ENCODE results near the gene TBC1D23.
"Not testable (repeated sequence)": the region's sequence is repeated elsewhere in the genome, so short reads cannot be mapped to it uniquely, and the experiment has no call there.

Gene TBC1D23

DNA sequence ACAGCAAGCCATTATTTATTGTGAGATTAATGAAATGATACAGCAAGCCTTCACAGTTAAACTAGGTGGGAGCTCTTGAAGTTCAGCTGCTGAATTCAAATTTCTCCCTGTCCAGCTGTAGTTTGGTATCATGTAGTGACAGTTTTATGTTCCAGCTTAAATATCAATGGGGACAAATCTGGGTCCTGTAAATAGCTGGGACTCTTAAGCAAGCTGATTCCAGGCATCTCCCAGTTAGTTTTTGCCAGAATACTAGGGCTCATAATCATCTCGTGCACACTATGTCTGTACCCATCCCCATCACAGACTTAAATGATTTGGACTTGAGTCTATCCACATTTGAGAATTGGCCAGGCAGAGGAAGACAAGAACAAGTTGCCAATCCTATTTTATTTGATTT, 45.9 kb downstream of the TBC1D23 start:
- no peak for DNase-seq (ENCODE audit: low spot score)

DNA sequence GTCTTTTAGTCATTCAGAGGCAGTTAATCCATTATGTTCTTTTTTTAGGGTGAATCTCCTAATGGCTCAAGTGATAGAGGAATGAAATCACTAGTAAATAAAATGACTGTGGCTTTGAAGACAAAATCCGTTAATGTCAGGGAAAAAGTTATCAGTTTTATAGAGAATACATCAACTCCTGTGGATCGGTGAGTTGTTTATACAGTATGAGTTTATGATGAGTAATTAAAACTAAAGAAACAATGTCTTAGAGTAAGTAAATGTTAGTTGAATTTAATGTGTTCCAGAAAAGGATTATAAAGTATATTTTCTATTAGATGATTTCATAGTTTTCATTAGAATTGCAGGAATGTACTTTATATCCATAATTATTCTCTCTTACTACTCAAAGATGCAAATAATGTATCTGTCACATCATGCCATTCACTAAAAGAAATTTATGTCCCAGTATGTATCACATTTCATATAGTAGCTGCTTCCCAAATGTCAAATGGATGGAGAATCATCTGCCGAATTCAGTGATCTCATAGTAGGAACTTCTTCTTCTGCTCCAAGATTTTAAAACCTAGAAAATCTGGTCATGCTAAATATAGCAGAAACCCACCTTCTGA, 49.7 kb downstream of the TBC1D23 start:
- no peak for DNase-seq (ENCODE audit: low spot score)

DNA sequence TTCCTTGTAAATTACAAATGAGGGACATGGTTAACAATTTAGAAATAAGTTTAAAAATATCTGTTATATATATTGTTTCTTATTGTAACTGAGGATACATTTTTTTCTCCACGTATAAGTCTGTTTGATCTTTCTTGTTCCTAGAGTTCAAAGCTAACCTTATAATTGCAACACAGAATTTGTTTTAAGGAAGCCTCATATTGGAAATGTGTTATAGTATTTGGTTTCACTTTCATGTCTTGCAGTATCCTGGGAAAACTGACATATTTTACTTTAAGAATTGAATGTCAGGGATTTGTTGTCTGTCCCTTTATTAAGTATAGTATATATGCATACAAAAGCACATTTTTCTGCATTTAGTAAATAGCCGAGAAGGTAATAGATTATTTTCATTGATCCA, 50.2 kb downstream of the TBC1D23 start:
- no peak for DNase-seq (ENCODE audit: low spot score)

DNA sequence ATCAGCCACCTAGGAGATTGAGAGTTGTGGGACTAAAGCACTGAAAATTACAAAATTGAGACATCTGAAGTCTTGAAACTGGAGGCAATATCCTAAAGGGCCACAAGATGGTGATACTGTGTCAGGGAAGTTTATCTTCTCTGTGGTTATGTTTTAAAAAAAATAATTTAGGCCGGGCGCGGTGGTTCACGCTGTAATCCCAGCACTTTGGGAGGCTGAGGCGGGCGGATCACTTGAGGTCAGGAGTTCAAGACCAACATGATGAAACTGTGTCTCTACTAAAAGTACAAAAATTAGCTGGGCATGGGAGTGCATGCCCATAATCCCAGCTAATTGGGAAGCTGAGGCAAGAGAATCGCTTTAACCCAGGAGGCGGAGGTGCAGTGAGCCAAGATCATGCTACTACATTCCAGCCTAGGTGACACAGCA, 55.9 kb downstream of the TBC1D23 start:
- peak; percentile 10 for DNase-seq (ENCODE audit: low spot score)

DNA sequence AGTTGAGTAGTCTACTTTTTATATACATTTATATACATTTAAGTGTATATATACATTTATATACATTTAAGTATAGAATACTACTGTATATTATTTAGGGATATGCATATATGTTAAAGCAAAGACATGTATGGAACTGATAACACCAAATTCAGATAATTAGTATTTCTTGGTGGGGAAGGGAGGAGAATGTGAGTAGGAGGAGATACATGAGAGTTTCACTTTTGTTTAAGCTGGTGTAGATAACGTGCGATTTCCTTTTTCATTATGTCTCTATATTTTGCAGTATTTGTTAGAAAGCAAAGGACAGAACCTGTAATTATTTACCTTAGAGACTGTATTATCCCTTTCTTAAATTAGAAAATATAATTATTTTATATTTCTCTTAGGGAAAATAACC, 57.1 kb downstream of the TBC1D23 start:
- DNase-seq (ENCODE audit: low spot score) = no peak

DNA sequence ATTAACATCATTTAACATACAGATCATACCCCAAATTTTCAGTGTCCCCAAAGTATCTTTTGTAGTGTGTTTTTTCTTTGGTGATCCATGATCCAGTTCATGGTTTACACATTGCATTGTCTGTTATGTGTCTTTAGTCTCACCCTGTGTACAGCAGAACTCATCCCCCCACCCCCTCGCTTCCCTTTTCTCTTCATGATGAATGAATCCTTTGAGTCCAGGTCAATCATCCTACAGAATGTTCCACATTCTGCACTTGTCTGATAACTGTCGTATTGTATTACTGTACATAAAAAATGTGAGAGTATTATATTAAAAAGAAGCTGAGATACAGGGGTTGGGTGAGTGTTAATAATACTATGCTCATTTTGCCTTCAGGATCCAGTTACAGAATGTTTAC, 59.2 kb downstream of the TBC1D23 start:
- no peak for DNase-seq (ENCODE audit: low spot score)

DNA sequence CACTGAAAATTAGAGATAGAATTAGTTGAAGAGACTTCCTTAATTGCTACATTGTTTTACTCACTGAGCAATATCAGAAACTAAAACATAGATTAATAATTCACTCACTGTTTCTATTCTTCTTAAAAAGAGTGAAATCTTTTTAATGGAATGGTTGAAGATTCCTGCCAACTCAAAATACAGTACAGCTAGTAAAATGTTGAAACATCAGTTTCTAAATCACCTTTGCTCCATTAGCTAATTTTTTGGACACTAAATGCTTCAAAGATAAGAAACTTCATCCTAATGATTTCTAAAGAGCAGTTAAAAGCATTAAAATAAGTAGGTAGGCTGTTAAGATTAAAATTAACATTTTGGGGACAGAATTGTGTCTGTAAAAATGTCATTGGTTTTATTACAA, 63.3 kb downstream of the TBC1D23 start:
- no peak for DNase-seq (ENCODE audit: low spot score)

DNA sequence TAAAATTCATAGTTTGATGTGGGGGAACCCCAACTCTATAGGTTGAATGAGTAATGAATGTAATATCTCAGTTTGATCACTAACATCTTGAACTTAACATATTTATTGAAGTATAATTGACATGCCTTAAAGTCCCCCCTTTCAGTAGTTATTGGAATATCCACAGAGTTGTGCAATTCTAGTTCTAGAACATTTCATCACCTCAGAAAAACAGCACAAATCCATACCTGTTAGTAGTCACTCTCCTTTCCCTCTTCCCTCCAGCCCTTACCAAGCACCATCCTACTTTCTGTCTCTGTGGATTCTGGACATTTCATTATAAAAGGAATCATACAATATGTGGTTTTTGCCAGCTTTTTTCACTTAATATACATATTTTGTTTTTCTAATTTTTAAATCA, 65.0 kb downstream of the TBC1D23 start:
- DNase-seq (ENCODE audit: low spot score) = no peak

DNA sequence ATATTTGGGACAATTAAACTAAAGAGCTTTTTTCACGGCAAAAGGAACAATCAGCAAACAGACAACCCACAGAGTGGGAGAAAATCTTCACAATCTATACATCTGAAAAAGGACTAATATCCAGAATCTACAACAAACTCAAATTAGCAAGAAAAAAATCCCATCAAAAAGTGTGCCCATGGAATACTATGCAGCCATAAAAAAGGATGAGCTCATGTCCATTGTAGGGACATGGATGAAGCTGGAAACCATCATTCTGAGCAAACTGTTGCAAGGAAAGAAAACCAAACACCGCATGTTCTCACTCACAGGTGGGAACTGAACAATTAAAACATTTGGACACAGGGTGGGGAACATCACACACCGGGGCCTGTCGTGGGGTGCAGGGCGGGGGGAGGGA, 66.6 kb downstream of the TBC1D23 start:
- DNase-seq (ENCODE audit: low spot score) = not testable (repeated sequence)

DNA sequence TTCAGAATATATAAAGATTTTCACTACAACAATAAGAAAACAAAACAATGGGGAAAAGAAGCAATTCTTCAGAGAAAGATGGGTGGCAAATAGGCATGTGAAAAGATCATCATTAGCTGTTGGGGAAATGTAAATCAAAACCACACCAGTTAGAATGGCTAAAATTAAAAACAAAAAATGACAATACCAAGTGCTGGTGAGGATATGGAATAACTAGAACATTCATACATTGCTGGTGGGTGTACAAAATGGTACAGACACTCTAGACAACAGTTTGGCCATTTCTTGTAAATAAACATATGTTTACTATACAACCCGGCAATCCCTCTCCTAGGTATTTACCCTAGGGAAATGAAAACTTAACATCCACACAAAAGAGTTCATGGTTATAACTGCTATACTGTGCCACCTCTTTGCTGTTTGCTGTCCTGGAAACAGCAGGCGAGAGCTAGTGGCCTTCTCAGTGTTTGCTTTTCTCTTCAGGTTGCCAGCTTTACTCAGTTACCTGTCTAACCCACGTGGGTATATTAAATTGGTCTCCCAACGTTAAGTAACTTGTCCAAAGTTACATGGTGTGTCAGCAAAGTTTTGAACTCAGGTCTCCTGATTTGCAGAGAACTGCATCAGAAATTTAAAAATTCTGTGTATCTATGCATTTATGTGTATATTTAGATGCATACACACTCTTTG, 69.2 kb downstream of the TBC1D23 start:
- DNase-seq (ENCODE audit: low spot score) = no peak

DNA sequence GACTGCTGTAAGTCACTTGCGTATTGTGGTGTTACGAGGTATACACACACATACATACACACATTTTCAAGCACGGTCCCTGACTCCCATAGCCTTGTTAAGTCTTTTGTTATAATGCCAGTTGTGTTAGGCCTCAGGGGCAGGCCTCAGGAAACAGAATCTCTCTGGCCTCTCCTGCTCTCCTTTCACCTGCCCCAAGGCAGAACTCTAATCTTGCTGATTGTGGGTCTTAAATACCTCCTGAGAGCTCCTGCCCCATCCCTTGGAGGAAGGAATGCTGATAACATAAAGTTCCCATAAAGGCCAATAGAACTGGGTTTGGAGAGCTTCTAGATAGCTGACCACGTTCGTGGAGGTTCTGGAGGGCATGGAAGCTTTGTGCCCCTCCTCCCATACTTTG, 69.9 kb downstream of the TBC1D23 start:
- no peak for DNase-seq (ENCODE audit: low spot score)

DNA sequence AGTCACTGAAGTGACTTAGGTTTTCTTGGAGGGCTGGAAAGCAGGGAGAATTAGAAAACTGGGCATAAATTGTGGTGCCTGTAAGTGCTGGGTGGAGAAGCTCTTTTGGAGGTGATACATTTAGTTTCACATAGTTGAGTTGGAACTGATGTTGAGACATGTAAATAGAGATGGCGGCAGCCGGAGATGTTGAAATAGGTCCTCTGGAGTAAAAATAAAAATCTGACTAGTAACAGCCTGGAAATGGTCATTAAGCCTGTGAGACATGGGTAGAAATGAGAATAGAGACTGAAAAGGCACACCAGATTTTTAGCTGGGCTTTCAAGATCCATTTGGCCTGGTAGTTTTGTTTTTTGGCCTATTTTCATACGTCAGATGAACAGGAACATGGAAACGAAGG, 70.9 kb downstream of the TBC1D23 start:
- no peak for DNase-seq (ENCODE audit: low spot score)

DNA sequence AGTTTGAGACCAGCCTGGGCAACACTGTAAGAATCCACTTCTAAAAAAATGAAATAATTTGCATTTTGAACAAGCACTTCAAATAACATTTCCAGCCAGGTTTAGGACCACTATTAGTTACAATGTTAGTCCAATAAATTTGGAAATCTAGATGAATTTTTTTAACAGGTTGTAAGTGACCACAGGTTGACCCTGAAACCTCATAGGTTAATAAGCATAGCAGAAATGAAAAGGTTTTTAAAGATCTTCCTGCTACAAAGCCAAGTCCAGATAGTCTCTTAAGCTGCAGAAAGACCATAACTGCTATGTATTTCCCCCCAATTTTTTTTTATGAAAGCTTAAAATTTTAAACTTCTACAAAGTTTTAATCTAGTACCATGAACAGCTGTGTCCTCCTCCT, 72.3 kb downstream of the TBC1D23 start:
- DNase-seq (ENCODE audit: low spot score) = no peak

DNA sequence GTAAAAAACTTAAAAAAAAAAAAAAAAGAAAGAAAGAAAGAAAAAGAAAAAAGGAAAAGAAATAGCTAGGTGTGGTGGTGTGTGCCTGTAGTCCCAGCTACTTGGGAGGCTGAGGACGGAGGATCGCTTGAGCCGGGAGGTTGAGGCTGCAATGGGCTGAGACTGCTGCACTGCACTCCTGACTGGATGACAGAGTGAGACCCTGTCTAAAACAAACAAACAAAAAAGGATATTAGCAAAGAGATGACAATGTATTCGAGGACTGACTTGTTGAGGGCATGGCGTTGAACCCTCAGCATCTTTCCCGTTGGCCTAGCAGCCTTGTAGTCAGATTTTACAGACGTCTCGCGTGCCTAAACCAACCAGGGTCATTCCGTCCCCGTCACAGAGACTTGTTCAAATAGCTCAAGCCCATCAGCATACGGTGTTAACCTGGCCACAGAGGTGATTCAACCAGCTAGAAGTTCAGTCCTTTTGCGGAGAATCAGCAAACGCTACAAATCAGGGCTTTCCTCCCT, 73.2 kb downstream of the TBC1D23 start:
- DNase-seq (ENCODE audit: low spot score) = no peak

DNA sequence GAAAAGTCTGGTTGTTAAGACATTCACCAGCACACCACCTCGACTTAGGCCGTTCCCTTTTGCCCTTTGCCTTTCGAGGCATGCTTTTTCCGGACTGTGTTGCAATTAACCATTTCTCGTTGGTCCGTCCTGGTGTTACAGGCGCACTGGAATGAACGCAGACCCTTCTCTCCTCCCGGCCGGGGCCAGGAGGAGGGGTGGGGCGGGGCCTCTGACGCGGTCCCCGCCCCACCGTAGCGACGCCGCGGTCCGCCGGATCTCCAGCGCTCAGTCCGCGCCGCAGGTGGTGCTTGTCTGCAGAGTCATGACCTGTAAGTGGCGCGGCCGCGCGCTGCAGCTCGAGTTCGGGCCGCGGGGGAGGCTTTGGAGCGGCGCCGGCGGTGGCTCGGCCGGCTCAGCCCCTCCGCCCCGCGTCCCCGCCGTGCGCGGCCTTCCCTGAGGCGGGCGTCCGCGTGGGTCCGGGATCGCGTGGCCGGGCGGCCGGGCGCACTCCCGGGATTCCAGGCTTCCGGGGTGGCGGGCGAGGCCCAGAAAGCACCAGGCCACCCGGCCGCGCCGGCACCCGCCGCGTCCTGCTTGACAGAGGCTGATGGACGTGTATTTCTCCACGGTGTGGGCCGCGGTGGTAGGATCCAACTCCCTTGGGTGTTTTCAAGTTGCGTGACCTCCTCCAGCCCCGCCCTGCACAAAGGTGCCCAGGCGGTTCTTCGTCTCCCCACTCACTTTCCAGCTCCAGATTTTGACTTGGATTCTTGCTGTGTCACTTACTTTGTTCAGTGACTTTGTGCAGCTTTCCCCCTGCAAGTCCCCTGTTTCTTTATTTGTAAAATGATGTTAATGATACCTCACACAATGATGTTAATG, 73.9 kb downstream of the TBC1D23 start, which contains the start of gene NIT2:
Gene NIT2 (plus strand): TSS at position 270 of the 864 bp plus-strand sequence. CDS start 35 bp downstream, at position 305.
- peak; percentile 98 for DNase-seq (ENCODE audit: low spot score)

DNA sequence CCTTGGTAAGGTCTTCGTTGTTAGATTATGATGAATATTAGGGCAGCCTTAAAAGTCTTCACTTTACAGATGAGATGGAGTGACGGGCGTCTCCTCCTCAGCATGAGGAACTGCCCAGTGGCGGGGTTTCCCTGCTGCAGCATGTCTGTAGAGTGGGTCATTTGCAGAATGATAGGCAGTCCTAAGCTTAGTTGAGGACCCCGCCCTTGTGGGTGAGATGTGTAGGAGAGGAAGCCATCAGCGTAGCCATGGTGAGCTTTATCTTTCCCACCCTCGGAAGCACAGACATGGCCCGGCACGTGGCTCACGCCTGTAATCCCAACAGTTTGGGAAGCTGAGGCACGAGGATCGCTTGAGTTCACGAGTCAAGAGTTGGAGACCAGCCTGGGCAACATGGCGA, 74.6 kb downstream of the TBC1D23 start:
- peak; percentile 45 for DNase-seq (ENCODE audit: low spot score)

DNA sequence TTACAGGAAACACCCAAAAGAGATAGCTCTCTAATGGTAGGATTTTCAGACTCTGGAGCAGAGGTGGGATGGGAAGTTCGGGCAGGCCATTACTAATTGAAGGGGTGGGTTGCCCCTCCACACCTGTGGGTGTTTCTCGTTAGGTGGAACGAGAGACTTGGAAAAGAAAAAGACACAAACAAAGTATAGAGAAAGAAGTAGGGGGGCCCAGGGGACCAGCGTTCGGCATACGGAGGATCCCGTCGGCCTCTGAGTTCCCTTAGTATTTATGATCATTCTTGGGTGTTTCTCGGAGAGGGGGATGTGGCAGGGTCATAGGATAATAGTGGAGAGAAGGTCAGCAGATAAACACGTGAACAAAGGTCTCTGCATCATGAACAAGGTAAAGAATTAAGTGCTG, 75.4 kb downstream of the TBC1D23 start:
- not testable (repeated sequence) for DNase-seq (ENCODE audit: low spot score)

DNA sequence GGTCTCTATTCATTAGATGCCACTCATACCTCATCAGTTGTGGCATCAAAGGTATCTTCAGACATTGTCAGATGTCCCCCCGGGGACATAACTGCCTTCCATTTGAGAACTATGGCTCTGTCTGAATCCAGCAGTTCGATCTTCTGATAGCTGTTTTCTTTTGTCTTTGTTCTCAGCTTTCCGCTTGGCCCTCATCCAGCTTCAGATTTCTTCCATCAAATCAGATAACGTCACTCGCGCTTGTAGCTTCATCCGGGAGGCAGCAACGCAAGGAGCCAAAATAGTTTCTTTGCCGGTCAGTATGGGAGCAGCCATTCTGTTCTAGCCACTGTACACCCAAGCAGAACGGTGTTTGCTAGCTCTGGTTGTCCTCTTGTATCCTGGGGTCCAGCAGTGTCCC, 78.1 kb downstream of the TBC1D23 start:
- DNase-seq (ENCODE audit: low spot score) = no peak

DNA sequence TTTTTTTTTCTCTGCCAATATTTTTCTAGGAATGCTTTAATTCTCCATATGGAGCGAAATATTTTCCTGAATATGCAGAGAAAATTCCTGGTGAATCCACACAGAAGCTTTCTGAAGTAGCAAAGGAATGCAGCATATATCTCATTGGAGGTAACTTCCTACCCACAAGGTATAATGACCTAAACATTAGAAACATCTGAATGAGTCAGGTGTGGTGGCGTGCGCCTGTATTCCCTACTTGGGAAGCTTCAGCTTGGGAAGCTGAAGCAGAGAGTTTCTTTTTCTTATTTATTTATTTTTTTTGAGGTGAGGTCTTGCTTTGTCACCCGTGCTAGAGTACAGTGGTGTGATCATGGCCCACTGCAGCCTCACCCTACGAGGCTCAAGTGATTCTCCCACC, 79.0 kb downstream of the TBC1D23 start:
- no peak for DNase-seq (ENCODE audit: low spot score)

DNA sequence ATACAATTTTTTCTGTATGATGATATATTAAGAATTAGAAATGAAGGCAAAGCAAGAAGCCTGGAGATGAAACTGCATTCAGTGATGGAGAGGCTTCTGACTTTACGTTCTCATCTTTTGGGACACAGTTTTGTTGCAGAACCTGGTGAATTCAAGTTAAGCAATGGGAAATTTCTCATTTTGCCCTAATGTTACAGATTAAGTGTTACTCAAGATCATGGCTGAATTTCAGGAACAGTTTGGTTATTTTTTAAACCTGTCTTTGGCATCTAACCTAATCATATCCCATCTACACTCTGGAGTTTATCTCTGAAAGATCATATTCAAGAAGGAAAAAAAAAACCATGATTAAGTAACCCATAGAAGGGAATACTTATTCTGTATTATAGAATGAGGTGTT, 79.7 kb downstream of the TBC1D23 start:
- no peak for DNase-seq (ENCODE audit: low spot score)

DNA sequence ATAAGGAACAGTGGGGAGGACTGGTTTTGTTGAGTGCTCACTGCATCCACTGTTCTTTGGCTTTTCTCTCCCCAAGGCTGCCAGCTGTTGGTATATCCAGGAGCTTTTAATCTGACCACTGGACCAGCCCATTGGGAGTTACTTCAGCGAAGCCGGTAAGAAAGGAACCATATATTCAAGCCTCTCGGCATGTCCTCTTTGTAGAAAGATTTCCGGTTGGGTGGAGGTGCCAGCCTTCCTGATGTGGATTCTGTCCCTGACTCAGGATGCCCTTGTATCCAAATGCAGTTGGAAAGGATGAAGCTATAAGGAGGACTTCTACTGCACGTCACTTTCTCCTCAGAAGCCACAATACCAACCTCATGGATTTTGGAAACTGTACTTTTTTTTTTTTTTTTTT, 87.9 kb downstream of the TBC1D23 start:
- DNase-seq (ENCODE audit: low spot score) = no peak

DNA sequence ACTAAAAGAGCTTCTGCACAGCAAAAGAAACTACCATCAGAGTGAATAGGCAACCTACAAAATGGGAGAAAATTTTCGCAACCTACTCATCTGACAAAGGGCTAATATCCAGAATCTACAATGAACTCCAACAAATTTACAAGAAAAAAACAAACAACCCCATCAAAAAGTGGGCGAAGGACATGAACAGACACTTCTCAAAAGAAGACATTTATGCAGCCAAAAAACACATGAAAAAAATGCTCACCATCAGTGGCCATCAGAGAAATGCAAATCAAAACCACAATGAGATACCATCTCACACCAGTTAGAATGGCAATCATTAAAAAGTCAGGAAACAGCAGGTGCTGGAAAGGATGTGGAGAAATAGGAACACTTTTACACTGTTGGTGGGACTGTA, 91.0 kb downstream of the TBC1D23 start:
- DNase-seq (ENCODE audit: low spot score) = not testable (repeated sequence)

Data from iPS-NIHi11 (cell line).